Activated CD4-positive, alpha-beta T cell treated with anti-CD3 and anti-CD28 coated beads, Interleukin-10, Interleukin-2, amounts not matched to agents 100 ng/mL and 50 ng/mL, durations not matched to agents 16 hours and 8 hours (primary cell): ENCODE measurements around the gene FBLN2.
"Not testable (repeated sequence)": the region's sequence is repeated elsewhere in the genome, so short reads cannot be mapped to it uniquely, and the experiment has no call there.

ENCODE experiments used
- DNase-seq: peaks from one replicate; pipeline ENCODE4 v3.0.0-alpha.2; 2020

Gene FBLN2

GRCh38 chr3:13514639-13515435, 34.1 kb upstream of the FBLN2 start:
- no peak for DNase-seq

GRCh38 chr3:13515786-13516759, 32.9 kb upstream of the FBLN2 start:
- no peak for DNase-seq

- no peak for DNase-seq
These were observed 32.2 kb upstream of the FBLN2 start for GRCh38 chr3:13516760-13517135.

GRCh38 chr3:13517253-13517977, 31.5 kb upstream of the FBLN2 start:
- no peak for DNase-seq

- DNase-seq: no peak
These were observed 30.4 kb upstream of the FBLN2 start for GRCh38 chr3:13518516-13518953.

- no peak for DNase-seq
These were observed 29.7 kb upstream of the FBLN2 start for GRCh38 chr3:13519006-13519791.

- DNase-seq: no peak
These were observed 28.5 kb upstream of the FBLN2 start for GRCh38 chr3:13520326-13520880.

- no peak for DNase-seq
These were observed 27.6 kb upstream of the FBLN2 start for GRCh38 chr3:13521309-13521708.

- not testable (repeated sequence) for DNase-seq
These were observed 27.2 kb upstream of the FBLN2 start for GRCh38 chr3:13521749-13522148.

GRCh38 chr3:13522236-13522635, 26.7 kb upstream of the FBLN2 start:
- DNase-seq: no peak

- no peak for DNase-seq
These were observed 23.8 kb upstream of the FBLN2 start for GRCh38 chr3:13524979-13525669.

GRCh38 chr3:13525827-13526625, 22.9 kb upstream of the FBLN2 start:
- no peak for DNase-seq

GRCh38 chr3:13526626-13526949, 22.3 kb upstream of the FBLN2 start:
- DNase-seq: no peak

- DNase-seq: no peak
These were observed 20.6 kb upstream of the FBLN2 start for GRCh38 chr3:13528217-13528867.

GRCh38 chr3:13529196-13530112, 19.5 kb upstream of the FBLN2 start:
- no peak for DNase-seq

- no peak for DNase-seq
These were observed 18.5 kb upstream of the FBLN2 start for GRCh38 chr3:13530241-13531009.

GRCh38 chr3:13532085-13532484, 16.8 kb upstream of the FBLN2 start:
- no peak for DNase-seq

GRCh38 chr3:13532631-13533030, 16.3 kb upstream of the FBLN2 start:
- DNase-seq: no peak
